Measurements from ENCODE around the gene TRIL. TPM values are rescaled to one million over a fixed set of nuclear protein-coding genes. Genes with fewer than 3 reads are reported as not detected.

The TRIL gene
- polyA plus RNA-seq (ENCODE audit: insufficient read length in 3 of 3), result 10 to 100 TPM; 50.9 to 55.9 (median 51.9) TPM

GRCh38 chr7:28958235-28958979 is at the start of gene TRIL:
TSS of gene TRIL (minus strand) at chr7:28958330. CDS start at chr7:28958046, 284 bp downstream.
- peak in 2 of 3 donors; percentile 63 to 82 for DNase-seq (ENCODE audit: low read depth in 3 of 3, low spot score in 2 of 3)

GRCh38 chr7:29007127-29007526 is 49.0 kb upstream of the TRIL start:
- no peak for DNase-seq (ENCODE audit: low read depth in 3 of 3, low spot score in 2 of 3)

GRCh38 chr7:29005829-29006228 is 47.7 kb upstream of the TRIL start:
- DNase-seq (ENCODE audit: low read depth in 3 of 3, low spot score in 2 of 3), result no peak

- DNase-seq (ENCODE audit: low read depth in 3 of 3, low spot score in 2 of 3), result no peak
Measured at GRCh38 chr7:29005406-29005805, 47.3 kb upstream of the TRIL start.

- no peak for DNase-seq (ENCODE audit: low read depth in 3 of 3, low spot score in 2 of 3)
Measured at GRCh38 chr7:29003703-29004102, 45.6 kb upstream of the TRIL start.

- DNase-seq (ENCODE audit: low read depth in 3 of 3, low spot score in 2 of 3), result no peak
Measured at GRCh38 chr7:29000717-29001076, 42.6 kb upstream of the TRIL start.

GRCh38 chr7:28999895-29000716 is 42.0 kb upstream of the TRIL start:
- no peak for DNase-seq (ENCODE audit: low read depth in 3 of 3, low spot score in 2 of 3)

GRCh38 chr7:28999427-28999826 is 41.3 kb upstream of the TRIL start:
- DNase-seq (ENCODE audit: low read depth in 3 of 3, low spot score in 2 of 3), result no peak

GRCh38 chr7:28998105-28998504 is 40.0 kb upstream of the TRIL start:
- peak in 1 of 3 donors; percentile 63 for DNase-seq (ENCODE audit: low read depth in 3 of 3, low spot score in 2 of 3)

- DNase-seq (ENCODE audit: low read depth in 3 of 3, low spot score in 2 of 3), result no peak
Measured at GRCh38 chr7:28996836-28997235, 38.7 kb upstream of the TRIL start.

GRCh38 chr7:28993371-28993770 is 35.2 kb upstream of the TRIL start:
- no peak for DNase-seq (ENCODE audit: low read depth in 3 of 3, low spot score in 2 of 3)

GRCh38 chr7:28992798-28993197 is 34.7 kb upstream of the TRIL start:
- DNase-seq (ENCODE audit: low read depth in 3 of 3, low spot score in 2 of 3), result no peak

- DNase-seq (ENCODE audit: low read depth in 3 of 3, low spot score in 2 of 3), result no peak
Measured at GRCh38 chr7:28990200-28990960, 32.2 kb upstream of the TRIL start.

- no peak for DNase-seq (ENCODE audit: low read depth in 3 of 3, low spot score in 2 of 3)
Measured at GRCh38 chr7:28989211-28989980, 31.3 kb upstream of the TRIL start.

- no peak for DNase-seq (ENCODE audit: low read depth in 3 of 3, low spot score in 2 of 3)
Measured at GRCh38 chr7:28988810-28989209, 30.7 kb upstream of the TRIL start.

- DNase-seq (ENCODE audit: low read depth in 3 of 3, low spot score in 2 of 3), result no peak
Measured at GRCh38 chr7:28988091-28988490, 30.0 kb upstream of the TRIL start.

- no peak for DNase-seq (ENCODE audit: low read depth in 3 of 3, low spot score in 2 of 3)
Measured at GRCh38 chr7:28986765-28987110, 28.6 kb upstream of the TRIL start.

- no peak for DNase-seq (ENCODE audit: low read depth in 3 of 3, low spot score in 2 of 3)
Measured at GRCh38 chr7:28986028-28986764, 28.1 kb upstream of the TRIL start.

GRCh38 chr7:28984631-28985030 is 26.5 kb upstream of the TRIL start:
- no peak for DNase-seq (ENCODE audit: low read depth in 3 of 3, low spot score in 2 of 3)

GRCh38 chr7:28984217-28984616 is 26.1 kb upstream of the TRIL start:
- DNase-seq (ENCODE audit: low read depth in 3 of 3, low spot score in 2 of 3), result no peak
